PC-9 (cell line): ENCODE results near the gene RPL13A. TPM values are rescaled to one million over a fixed set of nuclear protein-coding genes. Genes with fewer than 3 reads are reported as not detected.

Experiments used
- BruUV-seq: library from RNA; stranded (reverse); fragments of 400-500 nt; replicated peaks from 2 replicates; lab custom pipeline; 2021; lab: Mats Ljungman, UMichigan
- CTCF ChIA-PET: fragments of 300-600 bp; sonication (Branson Sonifier 250); formaldehyde crosslinking; loops from one replicate; lab custom pipeline; 2022; ENCODE audit warnings: antibody characterized with exemption; lab: Charles Lee
- POLR2A ChIA-PET: fragments of 300-600 bp; sonication (Branson Sonifier 250); formaldehyde crosslinking; loops from one replicate; lab custom pipeline; 2022; ENCODE audit warnings: antibody characterized with exemption; ENCODE audit not compliant: unreplicated experiment; lab: Charles Lee
- DNase-seq, 2 experiments: peaks; one replicate each; pipeline versions ENCODE4 v3.0.0 to v3.0.0-alpha.2; 2015 to 2022; ENCODE audit warnings: mixed read lengths in 1 of 2
- H2AFZ ChIP-seq: fragments of 200-600 bp; sonication (generic); 2 replicates; pipeline ENCODE4 v1.8.1; 2017; ENCODE audit warnings: antibody characterized with exemption
- H3F3A ChIP-seq: fragments of 200-600 bp; sonication (generic); 2 replicates; pipeline ENCODE4 v1.8.1; 2017; ENCODE audit warnings: antibody characterized with exemption, mild to moderate bottlenecking, low read depth; ENCODE audit not compliant: insufficient read depth
- H3K27ac ChIP-seq: fragments of 200-600 bp; sonication (generic); 2 replicates; pipeline ENCODE4 v1.6.1; 2016; ENCODE audit warnings: mixed run types
- H3K27me3 ChIP-seq: fragments of 200-600 bp; sonication (generic); 2 replicates; pipeline ENCODE4 v1.6.1; 2016; ENCODE audit warnings: low read depth, mixed run types; ENCODE audit not compliant: insufficient read depth
- H3K36me3 ChIP-seq: fragments of 200-600 bp; sonication (generic); 2 replicates; pipeline ENCODE4 v1.6.1; 2016; ENCODE audit warnings: low read depth, mixed run types
- H3K4me1 ChIP-seq: fragments of 200-600 bp; sonication (generic); replicated peaks from 2 replicates; pipeline ENCODE4 v1.6.1; 2016; ENCODE audit warnings: mixed run types; ENCODE audit not compliant: insufficient read depth
- H3K4me2 ChIP-seq: fragments of 200-600 bp; sonication (generic); 2 replicates; pipeline ENCODE4 v1.6.1; 2017; ENCODE audit warnings: mixed run types
- H3K4me3 ChIP-seq: fragments of 200-600 bp; sonication (generic); 2 replicates; pipeline ENCODE4 v1.6.1; 2016; ENCODE audit warnings: mixed run types
- H3K79me2 ChIP-seq: fragments of 200-600 bp; sonication (generic); 2 replicates; pipeline ENCODE4 v1.6.1; 2017; ENCODE audit warnings: low read depth, mixed run types
- H3K9me2 ChIP-seq: fragments of 200-600 bp; sonication (generic); 2 replicates; pipeline ENCODE4 v1.8.1; 2017; ENCODE audit warnings: mild to moderate bottlenecking; ENCODE audit not compliant: insufficient read depth
- H3K9me3 ChIP-seq: fragments of 200-600 bp; sonication (generic); 2 replicates; pipeline ENCODE4 v1.8.1; 2016; ENCODE audit warnings: low read depth; ENCODE audit not compliant: insufficient read depth
- H4K20me1 ChIP-seq: fragments of 200-600 bp; sonication (generic); 2 replicates; pipeline ENCODE4 v1.8.1; 2017; ENCODE audit not compliant: insufficient read depth
- CTCF ChIP-seq: fragments of 200-600 bp; sonication (generic); conservative IDR thresholded peaks from 2 replicates; pipeline ENCODE4 v1.6.1; 2017; ENCODE audit warnings: mixed run types, antibody characterized with exemption, mild to moderate bottlenecking, moderate library complexity
- EZH2 ChIP-seq: fragments of 200-600 bp; sonication (generic); IDR thresholded peaks from 2 replicates; pipeline ENCODE4 v1.8.0; 2017; ENCODE audit warnings: antibody characterized with exemption, low read depth
- intact Hi-C: fragments of 100-400 bp; cut with micrococcal nuclease; formaldehyde crosslinking; loops from one replicate; pipeline ENCODE4 v1.10.0; 2022; ENCODE audit not compliant: unreplicated experiment
- total RNA-seq: library from RNA; stranded (reverse); gene quantifications from 2 replicates; pipeline ENCODE4 v1.2.3, GENCODE V29; 2021

The RPL13A gene
- total RNA-seq, 1 experiment from 2014 or later: 2,360 TPM

- Histone ChIP-seq H3K9me2 (no peaks in the 10 kb centered on the region), H3F3A (peaks cover 91% of the 10 kb centered on the region), H4K20me1 (peaks cover 30% of the 10 kb centered on the region), H3K9me3 (no peaks in the 10 kb centered on the region), H3K4me1 (peaks cover 22% of the 10 kb centered on the region), H3K4me2 (peak overlapping the region; percentile 94), H3K4me3 (no peak overlapping the region; the same call in 1 of the 2 replicates), H3K79me2 (peaks cover 39% of the 10 kb centered on the region), H3K36me3 (peaks cover 33% of the 10 kb centered on the region), H2AFZ (no peak overlapping the region), H3K27me3 (no peaks in the 10 kb centered on the region), H3K27ac (no peak overlapping the region)
- TF ChIP-seq EZH2 (no peak), CTCF (no peak)
- CTCF ChIA-PET: no interaction called here
- DNase-seq: no peak
- intact Hi-C loops: no loop called here
- POLR2A ChIA-PET: no interaction called here
- BruUV-seq: no TSS peak
Measured at GRCh38 chr19:49498475-49498874, 11.1 kb downstream of the RPL13A start.

DNA sequence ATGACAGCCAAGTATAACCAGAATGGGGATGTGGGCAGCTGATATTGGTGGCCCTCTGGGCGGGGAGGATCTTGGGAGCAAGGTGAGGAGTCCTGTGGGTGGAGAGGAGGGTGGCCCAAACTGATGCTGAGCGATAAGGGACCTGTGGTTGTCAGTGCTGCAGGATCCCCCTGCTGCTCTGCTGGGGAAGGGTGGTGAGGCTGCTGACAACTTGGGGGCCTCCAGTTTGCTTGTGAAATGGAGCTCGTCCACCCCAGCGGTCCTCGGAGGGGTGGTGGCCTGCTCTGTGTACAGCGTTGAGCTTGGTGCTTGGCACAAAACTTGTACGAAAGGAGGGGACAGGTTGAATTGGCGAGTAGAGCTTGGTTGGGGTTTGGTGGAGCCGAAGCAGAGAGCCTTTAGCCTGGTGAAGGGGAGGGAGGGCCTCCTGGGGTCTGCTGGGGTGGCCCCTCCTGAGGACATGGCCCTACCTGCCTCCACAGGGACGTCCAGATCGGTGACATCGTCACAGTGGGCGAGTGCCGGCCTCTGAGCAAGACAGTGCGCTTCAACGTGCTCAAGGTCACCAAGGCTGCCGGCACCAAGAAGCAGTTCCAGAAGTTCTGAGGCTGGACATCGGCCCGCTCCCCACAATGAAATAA, 11.7 kb downstream of the RPL13A start:
- Histone ChIP-seq H4K20me1 (peaks cover 30% of the 10 kb centered on the region), H3K79me2 (peaks cover 39% of the 10 kb centered on the region), H3F3A (peaks cover 88% of the 10 kb centered on the region), H3K4me1 (peaks cover 22% of the 10 kb centered on the region), H3K4me2 (peak overlapping the region; percentile 94; the same call in 1 of the 2 replicates), H3K9me2 (no peaks in the 10 kb centered on the region), H3K9me3 (no peaks in the 10 kb centered on the region), H3K27me3 (no peaks in the 10 kb centered on the region), H3K27ac (no peak overlapping the region), H3K4me3 (no peak overlapping the region; the same call in 1 of the 2 replicates), H3K36me3 (peaks cover 33% of the 10 kb centered on the region), H2AFZ (no peak overlapping the region)
- no TSS peak for BruUV-seq
- no peak for TF ChIP-seq CTCF
- no peak for TF ChIP-seq EZH2
- no peak for DNase-seq
- POLR2A ChIA-PET: interaction anchor here (0.6 kb wide), 1 partner anchor 21 kb away, joined by 3 read pairs; no protein-coding TSS in a partner anchor
- intact Hi-C loops: no loop called here
- CTCF ChIA-PET: no interaction called here

DNA sequence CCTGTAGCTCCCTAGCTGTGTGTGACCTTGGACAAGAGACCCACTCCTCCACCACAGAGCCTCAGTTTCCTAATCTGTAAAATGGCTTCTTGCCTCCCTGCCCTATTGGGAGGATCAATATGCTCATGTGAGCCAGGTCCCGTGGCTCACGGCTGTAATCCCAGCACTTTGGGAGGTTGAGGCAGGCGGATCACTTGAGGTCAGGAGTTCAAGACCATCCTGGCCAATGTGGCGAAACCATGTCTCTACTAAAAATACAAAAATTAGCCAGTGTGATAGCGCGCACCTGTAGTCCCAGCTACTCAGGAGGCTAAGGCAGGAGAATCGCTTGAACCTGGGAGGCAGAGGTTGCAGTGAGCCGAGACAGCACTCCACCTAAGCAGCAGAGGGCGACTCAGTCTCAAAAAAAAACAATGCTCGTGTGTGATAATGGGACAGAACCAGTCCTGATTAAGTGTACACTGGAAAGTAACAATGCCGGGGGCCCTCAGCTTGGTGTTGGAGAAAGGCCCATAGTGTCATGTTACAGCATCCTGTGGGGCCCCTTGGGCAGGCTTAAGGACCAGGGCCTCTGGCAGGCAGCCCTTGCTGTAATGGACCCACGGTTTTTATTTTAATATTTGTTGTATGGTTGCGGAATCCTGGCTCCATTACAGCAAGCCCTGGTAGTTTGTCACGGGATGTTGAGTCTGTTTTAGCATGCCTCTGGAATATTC, 15.6 kb downstream of the RPL13A start:
- TF ChIP-seq EZH2: no peak
- TF ChIP-seq CTCF: peak; percentile 79
- Histone ChIP-seq H3K4me2 (no peak overlapping the region), H3K9me3 (no peaks in the 10 kb centered on the region), H2AFZ (no peak overlapping the region), H3K4me3 (no peak overlapping the region), H3K27ac (no peak overlapping the region), H3K4me1 (peaks cover 6% of the 10 kb centered on the region), H3K79me2 (peaks cover 12% of the 10 kb centered on the region), H3K36me3 (peaks cover 18% of the 10 kb centered on the region), H3K9me2 (no peaks in the 10 kb centered on the region), H4K20me1 (peaks cover 22% of the 10 kb centered on the region), H3F3A (peaks cover 57% of the 10 kb centered on the region), H3K27me3 (no peaks in the 10 kb centered on the region)
- no TSS peak for BruUV-seq
- intact Hi-C loops: loop anchor here (2.0 kb wide), 1 partner anchor 170 kb away; no protein-coding TSS in a partner anchor
- ChIA-PET CTCF (interaction anchor here (0.5 to 0.6 kb wide), 3 partner anchors 177 to 1282 kb away, joined by 5 to 10 read pairs (median 5); no protein-coding TSS in a partner anchor), POLR2A (interaction anchor here (0.6 kb wide), 1 partner anchor 338 kb away, joined by 3 read pairs; no protein-coding TSS in a partner anchor)
- DNase-seq: peak in 1 of 2 experiments; percentile 46
